GM10266 (cell line): ENCODE measurements around the gene ALPK1.

Source experiments
- DNase-seq: peaks from one replicate; pipeline ENCODE4 v3.0.0; 2012; ENCODE audit errors: extremely low spot score
- TF ChIP-seq, protein P1 (sequence below): IDR thresholded peaks from 2 replicates; pipeline ENCODE4 v1.5.1; 2012; ENCODE audit warnings: mild to moderate bottlenecking, low read depth; ENCODE audit not compliant: control insufficient read depth, insufficient read depth; ENCODE audit errors: missing control alignments

The ALPK1 gene

GRCh38 chr4:112341033-112341432, 43.9 kb downstream of the ALPK1 start:
- no peak for DNase-seq
- TF ChIP-seq, protein P1, sequence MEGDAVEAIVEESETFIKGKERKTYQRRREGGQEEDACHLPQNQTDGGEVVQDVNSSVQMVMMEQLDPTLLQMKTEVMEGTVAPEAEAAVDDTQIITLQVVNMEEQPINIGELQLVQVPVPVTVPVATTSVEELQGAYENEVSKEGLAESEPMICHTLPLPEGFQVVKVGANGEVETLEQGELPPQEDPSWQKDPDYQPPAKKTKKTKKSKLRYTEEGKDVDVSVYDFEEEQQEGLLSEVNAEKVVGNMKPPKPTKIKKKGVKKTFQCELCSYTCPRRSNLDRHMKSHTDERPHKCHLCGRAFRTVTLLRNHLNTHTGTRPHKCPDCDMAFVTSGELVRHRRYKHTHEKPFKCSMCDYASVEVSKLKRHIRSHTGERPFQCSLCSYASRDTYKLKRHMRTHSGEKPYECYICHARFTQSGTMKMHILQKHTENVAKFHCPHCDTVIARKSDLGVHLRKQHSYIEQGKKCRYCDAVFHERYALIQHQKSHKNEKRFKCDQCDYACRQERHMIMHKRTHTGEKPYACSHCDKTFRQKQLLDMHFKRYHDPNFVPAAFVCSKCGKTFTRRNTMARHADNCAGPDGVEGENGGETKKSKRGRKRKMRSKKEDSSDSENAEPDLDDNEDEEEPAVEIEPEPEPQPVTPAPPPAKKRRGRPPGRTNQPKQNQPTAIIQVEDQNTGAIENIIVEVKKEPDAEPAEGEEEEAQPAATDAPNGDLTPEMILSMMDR, result no peak

GRCh38 chr4:112343330-112344080, 46.3 kb downstream of the ALPK1 start:
- TF ChIP-seq, protein P1, result no peak
- DNase-seq, result no peak

DNA sequence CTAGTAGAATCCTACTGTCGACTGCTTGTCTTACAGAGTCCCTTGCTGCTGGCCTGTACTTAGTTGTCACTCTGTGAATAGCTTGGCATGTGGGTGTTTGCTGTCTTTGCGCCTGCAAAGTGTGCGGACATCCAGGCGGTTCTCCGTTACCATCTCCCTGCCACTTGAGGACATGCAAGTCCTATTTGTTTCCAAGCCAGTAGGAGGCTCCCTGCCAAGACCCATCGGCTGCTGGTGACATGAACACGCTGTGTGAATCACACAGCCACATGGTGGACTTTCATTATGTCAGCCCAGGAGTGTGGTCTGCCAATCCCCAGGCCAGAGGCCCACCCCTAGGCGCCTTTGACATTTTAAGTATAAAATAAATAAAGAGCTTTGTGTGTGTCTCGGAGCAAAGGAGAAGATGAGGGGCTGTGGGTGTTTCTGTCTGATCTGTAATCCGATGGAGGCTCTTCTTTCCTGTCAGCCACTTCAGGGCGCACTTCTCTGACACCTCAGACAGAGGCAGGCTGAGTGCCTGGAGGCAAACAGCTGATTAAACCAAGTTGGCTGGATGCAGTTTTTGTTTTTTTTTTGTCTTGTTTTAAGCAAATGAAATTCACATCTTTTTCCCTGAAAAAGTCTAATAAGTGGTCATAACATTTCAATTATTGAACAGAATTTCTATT, 51.5 kb downstream of the ALPK1 start:
- no peak for DNase-seq
- TF ChIP-seq, protein P1, result no peak

DNA sequence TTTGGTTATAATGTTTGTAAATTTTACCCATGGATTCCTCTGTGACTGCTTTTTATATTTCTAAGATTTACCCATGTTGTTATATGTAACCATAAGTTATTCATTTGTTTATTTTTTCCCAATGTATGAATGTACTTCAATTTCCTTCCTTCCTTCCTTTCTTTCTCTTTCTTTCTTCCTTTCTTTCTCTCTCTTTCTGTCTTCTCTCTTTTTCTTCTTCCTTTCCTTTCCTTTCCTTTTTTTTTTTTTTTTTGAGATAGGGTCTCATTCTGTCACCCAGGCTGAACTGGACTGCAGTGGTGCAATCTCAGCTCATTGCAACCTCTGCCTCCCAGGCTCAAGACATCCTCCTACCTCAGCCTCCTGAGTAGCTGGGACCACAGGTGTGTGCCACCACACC, 55.6 kb downstream of the ALPK1 start:
- no peak for DNase-seq
- TF ChIP-seq, protein P1, result no peak

GRCh38 chr4:112355662-112356061, 58.5 kb downstream of the ALPK1 start:
- TF ChIP-seq, protein P1, result no peak
- DNase-seq, result no peak

DNA sequence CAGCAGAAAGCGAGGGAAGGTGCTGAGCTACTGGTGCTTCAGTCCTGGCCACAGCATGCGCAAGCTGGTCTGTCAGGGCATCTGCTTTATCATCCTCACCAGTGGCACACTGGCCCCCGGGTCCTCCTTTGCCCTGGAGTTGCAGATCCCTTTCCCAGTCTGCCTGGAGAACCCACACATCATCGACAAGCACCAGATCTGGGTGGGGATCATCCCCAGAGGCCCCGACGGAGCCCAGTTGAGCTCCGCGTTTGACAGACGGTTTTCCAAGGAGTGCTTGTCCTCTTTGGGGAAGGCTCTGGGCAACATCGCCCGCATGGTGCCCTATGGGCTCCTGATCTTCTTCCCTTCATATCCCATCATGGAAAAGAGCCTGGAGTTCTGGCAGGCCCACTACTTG, 60.3 kb downstream of the ALPK1 start:
- DNase-seq, result no peak
- TF ChIP-seq, protein P1, result no peak

DNA sequence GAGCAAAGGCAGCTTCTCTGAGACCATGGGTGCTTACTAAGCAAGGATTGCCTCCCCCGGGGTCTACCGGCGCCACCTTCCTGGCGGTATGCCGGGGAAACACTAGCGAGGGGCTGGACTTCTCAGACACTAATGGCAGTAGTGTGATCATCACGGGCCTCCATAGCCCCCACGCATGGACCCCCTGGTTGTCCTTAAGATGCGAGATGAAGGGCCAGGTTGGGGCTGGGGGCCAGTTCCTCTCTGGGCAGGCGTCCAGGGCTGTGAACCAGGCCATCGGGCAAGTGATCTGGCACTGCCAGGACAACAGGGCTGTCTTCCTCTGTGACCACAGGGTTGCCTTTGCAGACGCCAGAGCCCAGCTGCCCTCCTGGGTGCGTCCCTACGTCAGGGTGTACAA, 60.7 kb downstream of the ALPK1 start:
- TF ChIP-seq, protein P1, result no peak
- no peak for DNase-seq
